GM19455 (cell line): Measurements from ENCODE around the gene TMEM207.

Experiments
- ATAC-seq: cut with Tn5 transposase; IDR thresholded peaks from one replicate; pipeline ENCODE4 v1.9.1; 2021; ENCODE audit not compliant: unreplicated experiment

Gene TMEM207

DNA sequence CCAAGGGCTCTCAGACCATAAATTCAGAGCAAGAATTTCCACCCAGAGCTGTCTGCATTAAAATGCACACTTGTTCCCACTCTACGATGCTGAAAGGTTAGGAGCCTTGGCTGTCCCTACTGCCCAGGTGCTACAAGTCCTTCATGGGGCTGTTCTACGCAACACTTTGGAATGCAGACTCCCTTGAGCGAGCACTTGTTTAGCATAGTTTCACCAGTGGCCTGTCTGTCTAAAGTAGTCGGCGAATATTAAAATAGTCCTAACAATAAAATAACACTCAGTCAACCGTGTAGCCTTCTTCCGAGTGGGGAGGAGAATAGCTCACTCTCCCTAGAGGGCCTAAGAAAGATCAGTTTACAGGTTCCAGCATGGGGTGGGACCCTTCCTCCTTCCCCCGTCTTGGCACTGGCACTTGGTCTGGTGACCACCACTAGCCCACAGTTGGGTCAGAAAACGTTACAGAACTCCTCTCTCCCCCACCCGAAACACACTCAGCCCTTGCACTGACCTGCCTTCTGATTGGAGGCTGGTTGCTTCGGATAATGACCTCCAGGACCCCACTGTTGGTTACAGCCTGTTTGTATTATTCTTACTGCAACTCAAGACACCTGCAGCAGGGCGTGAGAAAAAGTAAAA, 62.0 kb downstream of the TMEM207 start, which contains the start of gene CLDN16:
Gene CLDN16 (plus strand): TSS at position 586 of the 636 bp plus-strand sequence. CDS start 167 bp downstream, outside the sequence.
- ATAC-seq: no peak

DNA sequence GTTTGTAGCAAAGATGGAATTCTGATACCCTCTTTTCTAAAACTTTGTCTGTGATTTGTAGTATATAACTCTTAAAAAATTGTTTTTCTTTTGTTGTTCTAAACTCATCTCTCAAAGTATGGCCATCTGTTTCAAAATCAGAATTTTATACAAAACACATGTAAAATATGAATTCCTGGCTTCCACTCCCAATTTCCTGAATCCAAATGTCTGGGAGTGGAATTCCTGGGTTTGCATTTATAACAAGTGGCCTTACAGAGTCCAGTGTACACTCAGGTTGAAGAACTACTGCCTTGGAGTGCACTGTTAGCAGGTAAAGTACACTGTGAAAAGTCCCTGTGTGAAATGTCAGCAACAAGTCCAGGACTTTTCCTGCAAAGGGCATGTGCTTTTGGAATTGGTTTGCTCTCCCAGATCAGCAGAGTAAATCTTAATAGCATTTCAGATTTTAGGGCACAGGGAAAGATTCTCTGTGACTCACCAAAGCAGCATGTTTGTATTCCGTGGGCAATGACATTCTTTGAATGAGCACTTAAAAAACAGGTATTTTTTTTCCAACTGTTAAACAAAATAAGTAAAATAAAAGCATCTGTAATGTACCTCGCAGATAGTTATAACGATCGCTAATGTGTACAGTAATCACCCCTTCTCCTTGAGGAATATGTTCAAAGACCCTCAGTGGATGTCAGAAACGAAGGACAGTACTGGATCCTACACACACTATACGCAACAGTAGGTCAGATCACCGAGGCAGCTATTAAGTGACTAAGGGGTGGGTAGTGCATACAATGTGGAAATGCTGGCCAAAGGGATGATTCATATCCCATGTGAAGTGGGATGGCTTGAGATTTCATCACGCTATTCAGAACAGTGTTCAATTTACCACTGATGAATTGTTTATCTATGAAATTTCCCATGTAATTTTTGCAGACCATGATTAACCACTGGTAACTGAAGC, 63.7 kb downstream of the TMEM207 start:
- ATAC-seq: no peak

DNA sequence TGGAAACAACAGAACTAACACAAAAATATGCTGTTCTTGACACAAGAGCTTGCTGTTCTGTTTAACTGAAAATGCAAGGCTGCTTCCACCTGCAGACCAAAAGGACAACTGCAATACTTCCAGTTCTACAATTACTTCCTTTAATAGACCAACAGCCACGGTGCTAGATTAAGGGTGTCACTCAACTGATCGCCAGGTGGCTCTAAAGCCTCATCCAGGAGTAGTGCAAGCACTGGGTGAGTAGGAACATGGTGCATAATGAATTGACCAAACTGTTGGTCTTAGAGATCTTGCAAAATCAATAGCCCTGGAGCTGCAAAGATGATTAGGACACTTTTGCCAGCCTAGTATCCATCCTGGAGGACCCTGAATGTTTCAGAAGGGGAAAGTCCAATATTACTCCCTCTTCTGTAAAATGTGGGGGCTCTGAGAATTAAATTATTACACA, 65.4 kb downstream of the TMEM207 start:
- ATAC-seq: no peak

DNA sequence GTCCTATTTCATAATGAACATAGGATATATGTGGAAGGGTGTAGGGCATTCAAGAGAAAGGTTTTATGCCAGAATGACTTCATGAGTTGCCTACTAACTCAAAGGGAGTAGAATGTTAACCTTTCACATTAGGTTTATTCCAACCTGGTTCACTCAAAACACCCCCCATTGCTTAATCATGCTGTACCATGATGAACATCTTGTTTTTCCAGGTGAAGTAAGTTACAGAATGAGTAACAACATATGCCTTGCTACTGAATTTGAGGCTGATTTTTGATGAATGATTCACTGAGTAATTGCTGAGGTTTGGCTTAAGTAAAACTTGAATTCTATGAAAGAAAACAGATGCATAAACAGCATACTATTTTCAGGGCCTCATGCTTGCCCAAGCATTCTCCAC, 67.6 kb downstream of the TMEM207 start:
- no peak for ATAC-seq

DNA sequence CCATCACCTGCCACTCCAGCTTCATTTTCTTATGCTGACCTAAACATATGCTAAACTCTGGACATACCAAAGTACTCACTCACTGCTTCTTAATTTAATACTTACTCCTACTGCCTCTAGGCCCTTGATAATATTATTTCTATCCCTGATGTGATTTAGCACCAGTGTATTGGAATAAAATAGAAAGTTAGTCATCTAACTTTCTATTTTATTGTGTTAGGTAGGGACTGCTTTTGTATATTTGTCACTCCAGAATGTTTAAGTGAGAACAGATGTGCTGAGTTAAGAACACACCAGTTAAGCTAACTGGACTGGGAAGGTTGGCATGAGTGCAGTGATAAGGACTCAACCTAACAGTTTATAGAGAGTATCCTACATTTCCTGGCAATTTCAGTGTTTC, 68.3 kb downstream of the TMEM207 start:
- ATAC-seq: no peak

DNA sequence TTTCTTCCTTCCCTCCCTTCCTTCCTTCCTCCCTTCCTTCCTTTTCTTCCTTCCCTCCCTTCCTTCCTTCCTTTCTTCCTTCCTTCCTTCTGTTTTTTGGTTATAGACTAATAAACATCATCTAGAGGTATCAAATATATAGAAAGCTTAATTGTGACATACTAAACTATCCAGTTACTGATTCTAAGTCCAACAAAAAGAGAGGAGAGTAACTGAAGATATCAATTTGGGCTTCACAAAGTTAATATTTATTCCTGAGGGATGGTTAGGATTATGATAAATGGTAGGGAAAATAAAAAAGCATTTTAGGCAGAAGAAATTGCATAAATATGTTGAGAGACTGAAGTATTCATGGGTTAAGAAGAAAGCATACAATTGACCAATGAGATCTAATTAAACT, 69.5 kb downstream of the TMEM207 start:
- no peak for ATAC-seq
